GM12892 (cell line): Measurements from ENCODE around the gene PDE8A.

ENCODE experiments used
- POLR2A ChIP-seq: IDR thresholded peaks from 2 replicates; pipeline ENCODE4 v1.6.1; 2011; ENCODE audit warnings: low read depth, low read length, control low read depth
- POLR2AphosphoS5 ChIP-seq: IDR thresholded peaks from 2 replicates; pipeline ENCODE4 v1.6.1; 2011; ENCODE audit warnings: low read depth, low read length, control low read depth
- TAF1 ChIP-seq: IDR thresholded peaks from 2 replicates; pipeline ENCODE4 v1.6.1; 2011; ENCODE audit warnings: low read depth, mild to moderate bottlenecking, control low read depth, low read length, borderline replicate concordance

GRCh38 chr15:85104584-85104983 is 122.9 kb downstream of the PDE8A start:
- no peak for TF ChIP-seq POLR2A
- no peak for TF ChIP-seq TAF1
- no peak for TF ChIP-seq POLR2AphosphoS5
